CD4-positive, alpha-beta T cell (primary cell): ENCODE results near the gene FCGBP. TPM values are rescaled to one million over a fixed set of nuclear protein-coding genes. Genes with fewer than 3 reads are reported as not detected.
"Not testable (repeated sequence)": the region's sequence is repeated elsewhere in the genome, so short reads cannot be mapped to it uniquely, and the experiment has no call there.

Source experiments
- ATAC-seq: fragments of 200-7000 bp; cut with Tn5 transposase; one replicate; pipeline ENCODE4 v1.10.0; 2022; ENCODE audit warnings: mild to moderate bottlenecking; ENCODE audit not compliant: poor library complexity
- CTCF ChIA-PET: fragments of 350-600 bp; sonication (Branson Sonifier 250); formaldehyde crosslinking; loops from one replicate; lab custom pipeline; 2021; ENCODE audit warnings: antibody characterized with exemption, inconsistent platforms; lab: Charles Lee
- POLR2A ChIA-PET: fragments of 350-600 bp; sonication (Branson Sonifier 250); formaldehyde crosslinking; loops from one replicate; lab custom pipeline; 2021; ENCODE audit warnings: antibody characterized with exemption, inconsistent platforms; lab: Charles Lee
- DNase-seq, 14 experiments: peaks; one replicate each; pipeline ENCODE4 v3.0.0-alpha.2; 2013 to 2020; ENCODE audit warnings: mixed read lengths in 2 of 14
- H3K27ac ChIP-seq, 2 donors: one replicate each; pipeline versions ENCODE4 v1.5.1 to v1.7.0; 2013; ENCODE audit warnings: low read length in 2 of 2, low read depth in 1 of 2, mild to moderate bottlenecking in 1 of 2
- H3K27me3 ChIP-seq, 2 experiments: 1 replicate in 1 of 2; 2 replicates in 1 of 2; pipeline versions ENCODE4 v1.6.1 to v1.7.0; 2013; ENCODE audit warnings: low read length in 2 of 2, control low read depth in 1 of 2, mild to moderate bottlenecking in 1 of 2, moderate library complexity in 1 of 2; ENCODE audit not compliant: insufficient read depth in 2 of 2, control insufficient read depth in 1 of 2
- H3K36me3 ChIP-seq: one replicate; pipeline ENCODE4 v1.6.1; 2013; ENCODE audit warnings: low read length, control low read depth; ENCODE audit not compliant: insufficient read depth
- H3K4me1 ChIP-seq: one replicate; pipeline ENCODE4 v1.6.1; 2013; ENCODE audit warnings: low read length, control low read depth; ENCODE audit not compliant: insufficient read depth
- H3K4me3 ChIP-seq: one replicate; pipeline ENCODE4 v1.5.1; 2013; ENCODE audit warnings: mild to moderate bottlenecking, low read length, moderate library complexity
- H3K9me3 ChIP-seq, 2 experiments: 1 replicate in 1 of 2; 2 replicates in 1 of 2; pipeline versions ENCODE4 v1.6.1 to v1.7.0; 2013; ENCODE audit warnings: low read length in 2 of 2, mild to moderate bottlenecking in 2 of 2, control low read depth in 1 of 2, moderate library complexity in 1 of 2; ENCODE audit not compliant: control insufficient read depth in 1 of 2, insufficient read depth in 1 of 2
- H3K27ac Mint-ChIP-seq: one replicate; pipeline ENCODE4 v1.8.0; 2020; ENCODE audit warnings: mixed read lengths
- H3K27me3 Mint-ChIP-seq: one replicate; pipeline ENCODE4 v1.8.0; 2021; ENCODE audit warnings: mixed read lengths
- H3K36me3 Mint-ChIP-seq: one replicate; pipeline ENCODE4 v1.8.0; 2021; ENCODE audit warnings: low read depth, mixed read lengths
- H3K4me1 Mint-ChIP-seq: one replicate; pipeline ENCODE4 v1.8.0; 2021; ENCODE audit warnings: low read depth, mixed read lengths
- H3K4me3 Mint-ChIP-seq: one replicate; pipeline ENCODE4 v1.8.0; 2020; ENCODE audit warnings: mild to moderate bottlenecking, mixed read lengths
- H3K9me3 Mint-ChIP-seq: one replicate; pipeline ENCODE4 v1.8.0; 2020; ENCODE audit warnings: mixed read lengths
- intact Hi-C, 2 experiments: fragments of 100-400 bp; cut with DNase I in 1 of 2; cut with micrococcal nuclease in 1 of 2; formaldehyde crosslinking; loops; one replicate each; pipeline versions ENCODE4 v1.15.1 to v1.9.0; 2023 to 2025; cut with DNase I, micrococcal nuclease
- total RNA-seq, 174 experiments: library from RNA in 2 of 174; stranded (reverse) in 2 of 174; gene quantifications; one replicate each; pipeline ENCODE4 v1.2.3 and lab custom pipeline; 2021 to 2026
- TF ChIP-seq, protein P1 (sequence below): fragments of 200-600 bp; IDR thresholded peaks from one replicate; pipeline ENCODE4 v1.8.0; 2022; ENCODE audit warnings: antibody characterized with exemption, mild to moderate bottlenecking

The FCGBP gene
- total RNA-seq, 2 experiments from 2014 or later: 16.3 to 19.1 TPM

DNA sequence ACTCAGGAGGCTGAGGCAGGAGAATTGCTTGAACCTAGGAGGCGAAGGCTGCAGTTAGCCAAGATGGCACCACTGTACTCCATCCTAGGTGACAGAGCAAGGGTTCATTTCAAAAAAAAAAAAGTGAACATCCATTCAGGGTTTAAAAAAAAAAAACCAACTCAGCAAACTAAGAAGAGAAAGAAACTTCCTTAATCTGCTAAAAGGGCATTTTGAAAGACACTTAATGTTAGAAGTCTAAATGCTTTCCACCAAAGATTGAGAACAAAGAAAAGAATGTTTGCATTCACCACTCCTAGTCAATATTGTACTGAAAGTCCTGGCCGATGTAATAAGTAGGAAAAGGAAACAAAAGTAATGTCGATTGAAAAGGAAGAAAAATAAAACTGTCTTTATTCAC lies 29.5 kb upstream of the FCGBP start:
- TF ChIP-seq, protein P1, sequence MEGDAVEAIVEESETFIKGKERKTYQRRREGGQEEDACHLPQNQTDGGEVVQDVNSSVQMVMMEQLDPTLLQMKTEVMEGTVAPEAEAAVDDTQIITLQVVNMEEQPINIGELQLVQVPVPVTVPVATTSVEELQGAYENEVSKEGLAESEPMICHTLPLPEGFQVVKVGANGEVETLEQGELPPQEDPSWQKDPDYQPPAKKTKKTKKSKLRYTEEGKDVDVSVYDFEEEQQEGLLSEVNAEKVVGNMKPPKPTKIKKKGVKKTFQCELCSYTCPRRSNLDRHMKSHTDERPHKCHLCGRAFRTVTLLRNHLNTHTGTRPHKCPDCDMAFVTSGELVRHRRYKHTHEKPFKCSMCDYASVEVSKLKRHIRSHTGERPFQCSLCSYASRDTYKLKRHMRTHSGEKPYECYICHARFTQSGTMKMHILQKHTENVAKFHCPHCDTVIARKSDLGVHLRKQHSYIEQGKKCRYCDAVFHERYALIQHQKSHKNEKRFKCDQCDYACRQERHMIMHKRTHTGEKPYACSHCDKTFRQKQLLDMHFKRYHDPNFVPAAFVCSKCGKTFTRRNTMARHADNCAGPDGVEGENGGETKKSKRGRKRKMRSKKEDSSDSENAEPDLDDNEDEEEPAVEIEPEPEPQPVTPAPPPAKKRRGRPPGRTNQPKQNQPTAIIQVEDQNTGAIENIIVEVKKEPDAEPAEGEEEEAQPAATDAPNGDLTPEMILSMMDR: no peak
- Histone ChIP-seq H3K27me3 (no peaks in the 10 kb centered on the region), H3K4me1 (peaks cover 18% of the 10 kb centered on the region), H3K27ac (no peak overlapping the region), H3K36me3 (no peaks in the 10 kb centered on the region), H3K4me3 (no peak overlapping the region), H3K9me3 (no peaks in the 10 kb centered on the region)
- Mint-ChIP-seq H3K4me3 (no peak overlapping the region), H3K27ac (peak overlapping the region; percentile 47), H3K9me3 (no peaks in the 10 kb centered on the region), H3K4me1 (peaks cover 57% of the 10 kb centered on the region), H3K27me3 (no peaks in the 10 kb centered on the region), H3K36me3 (peaks cover 5% of the 10 kb centered on the region)
- DNase-seq (no peak), ATAC-seq (no peak)
- intact Hi-C loops: loop anchor here in 1 of 2 experiments (10.0 kb wide), 1 partner anchor 1391 kb away; the partner anchor contains the start of gene TGFB1
- POLR2A ChIA-PET: interaction anchor here (0.6 kb wide), 1 partner anchor 100 kb away, joined by 3 read pairs; no protein-coding TSS in a partner anchor
- CTCF ChIA-PET: no interaction called here

GRCh38 chr19:39959407-39959806 lies 25.0 kb upstream of the FCGBP start:
- Mint-ChIP-seq H3K4me3 (peak overlapping the region; percentile 83), H3K4me1 (peaks cover 76% of the 10 kb centered on the region), H3K27ac (peak overlapping the region; percentile 94)
- H3K9me3 Mint-ChIP-seq, H3K27me3 Mint-ChIP-seq, H3K36me3 ChIP-seq, H3K36me3 Mint-ChIP-seq, DNase-seq, H3K9me3 ChIP-seq, ATAC-seq, CTCF ChIA-PET, H3K27me3 ChIP-seq: not testable (repeated sequence)
- H3K4me1 ChIP-seq: peaks cover 22% of the 10 kb centered on the region
- H3K27ac ChIP-seq: peak overlapping the region in 1 of 2 donors; percentile 48
- POLR2A ChIA-PET: interaction anchor here (0.9 to 3.0 kb wide), 9 partner anchors 9 to 126 kb away, joined by 3 to 37 read pairs (median 4); partner anchors contain the start of genes DYRK1B and PSMC4
- peak overlapping the region; percentile 20 for H3K4me3 ChIP-seq
- intact Hi-C loops: loop anchor here in 1 of 2 experiments (2.0 kb wide), 1 partner anchor 15 kb away; no protein-coding TSS in a partner anchor

GRCh38 chr19:39958942-39959341 lies 24.5 kb upstream of the FCGBP start:
- ChIA-PET CTCF (interaction anchor here (0.9 kb wide), 1 partner anchor 12 kb away, joined by 3 read pairs; the partner anchor contains the start of gene PSMC4), POLR2A (interaction anchor here (0.7 to 3.0 kb wide), 10 partner anchors 10 to 125 kb away, joined by 3 to 37 read pairs (median 4); partner anchors contain the start of genes DYRK1B and PSMC4)
- not testable (repeated sequence) for H3K27me3 Mint-ChIP-seq, H3K4me3 ChIP-seq, H3K36me3 Mint-ChIP-seq, H3K9me3 Mint-ChIP-seq, H3K36me3 ChIP-seq, H3K27me3 ChIP-seq, H3K9me3 ChIP-seq
- peak overlapping the region in 1 of 2 donors; percentile 48 for H3K27ac ChIP-seq
- Mint-ChIP-seq H3K27ac (peak overlapping the region; percentile 94), H3K4me3 (peak overlapping the region; percentile 83), H3K4me1 (peaks cover 76% of the 10 kb centered on the region)
- peaks cover 25% of the 10 kb centered on the region for H3K4me1 ChIP-seq
- intact Hi-C loops: loop anchor here in 1 of 2 experiments (2.0 kb wide), 1 partner anchor 14 kb away; no protein-coding TSS in a partner anchor
- ATAC-seq: peak; percentile 84
- peak in 6 of 14 experiments; percentile 11 to 48 (median 26) for DNase-seq

DNA sequence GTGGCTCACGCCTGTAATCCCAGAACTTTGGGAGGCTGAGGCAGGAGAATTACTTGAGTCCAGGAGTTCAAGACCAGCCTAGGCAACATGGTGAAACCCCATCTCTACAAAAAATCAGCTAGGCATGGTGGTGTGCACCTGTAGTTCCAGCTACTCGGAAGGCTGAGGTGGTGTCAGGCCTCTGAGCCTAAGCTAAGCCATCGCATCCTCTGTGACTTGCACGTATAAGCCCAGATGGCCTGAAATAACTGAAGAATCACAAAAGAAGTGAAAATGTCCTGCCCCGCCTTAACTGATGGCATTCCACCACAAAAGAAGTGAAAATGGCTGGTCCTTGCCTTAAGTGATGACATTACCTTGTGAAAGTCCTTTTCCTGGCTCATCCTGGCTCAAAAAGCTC lies 23.5 kb upstream of the FCGBP start:
- peaks cover 75% of the 10 kb centered on the region for H3K4me1 Mint-ChIP-seq
- intact Hi-C loops: loop anchor here in 1 of 2 experiments (2.0 kb wide), 1 partner anchor 13 kb away; no protein-coding TSS in a partner anchor
- H3K27ac Mint-ChIP-seq: peak overlapping the region; percentile 89
- H3K36me3 ChIP-seq, H3K9me3 ChIP-seq, ATAC-seq, H3K27ac ChIP-seq, H3K27me3 Mint-ChIP-seq, H3K4me3 ChIP-seq, H3K36me3 Mint-ChIP-seq, DNase-seq, H3K9me3 Mint-ChIP-seq, H3K27me3 ChIP-seq: not testable (repeated sequence)
- POLR2A ChIA-PET: interaction anchor here (1.7 to 3.0 kb wide), 3 partner anchors 11 to 16 kb away, joined by 6 to 37 read pairs (median 9); partner anchors contain the start of gene PSMC4
- CTCF ChIA-PET: interaction anchor here (2.2 kb wide), 1 partner anchor 13 kb away, joined by 8 read pairs; the partner anchor contains the start of gene PSMC4
- peak overlapping the region; percentile 35 for H3K4me3 Mint-ChIP-seq
- peaks cover 30% of the 10 kb centered on the region for H3K4me1 ChIP-seq
